KBM-7 (cell line): ENCODE results near the gene NECTIN3.

ENCODE experiments used
- DNase-seq: peaks from one replicate; pipeline ENCODE4 v3.0.0-alpha.2; 2015
- in situ Hi-C: fragments of 300-500 bp; cut with MboI; formaldehyde crosslinking; loops from 2 replicates; pipeline ENCODE4 v1.14.3; 2020; ENCODE audit warnings: low sequenced_read_pairs, low pct_unique_long_range_greater_than_20kb, mixed read lengths

The NECTIN3 gene

DNA sequence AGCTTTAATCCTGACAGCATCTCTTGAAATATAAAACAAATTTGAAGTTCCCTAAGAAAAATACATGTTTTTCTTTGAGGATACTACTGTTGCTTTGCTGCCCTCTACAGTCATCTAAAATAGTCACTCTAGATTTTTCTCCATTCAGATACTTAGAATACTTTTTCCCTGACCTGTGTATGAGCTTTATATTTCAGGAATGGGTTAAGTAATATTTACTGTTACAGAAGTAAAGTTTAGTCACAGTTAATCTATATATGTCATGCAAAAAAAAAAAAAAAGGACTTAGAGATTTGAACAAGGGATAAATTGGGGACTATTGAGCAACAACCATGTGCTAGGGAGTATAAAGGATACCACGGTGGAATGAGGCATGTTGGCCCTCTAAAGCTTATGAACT is 8.8 kb downstream of the NECTIN3 start:
- DNase-seq: peak; percentile 16
- in situ Hi-C loops: no loop called here

DNA sequence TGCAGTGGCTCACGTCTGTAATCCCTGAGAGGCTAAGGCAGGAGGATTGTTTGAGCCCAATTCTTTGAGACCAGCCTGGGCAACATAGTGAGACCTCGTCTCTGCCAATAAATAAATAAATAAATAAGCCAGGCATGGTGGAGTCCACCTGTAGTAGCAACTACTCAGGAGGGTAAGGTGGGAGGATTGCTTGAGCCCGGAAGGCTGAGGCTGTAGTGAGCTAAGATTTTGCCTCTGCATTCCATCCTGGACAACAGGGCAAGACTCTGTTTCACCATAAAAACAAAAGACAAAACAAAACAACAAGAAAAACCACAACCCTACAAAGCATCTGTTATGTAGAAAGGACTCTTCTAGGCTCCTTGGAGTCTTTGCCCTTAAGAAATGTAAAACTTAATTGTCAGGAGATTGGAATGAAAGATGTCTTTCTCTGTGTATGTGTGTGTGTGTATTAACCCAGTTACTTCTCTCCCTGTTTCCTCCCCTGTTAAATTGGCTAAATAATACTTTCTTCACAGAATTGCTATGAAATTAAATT is 9.5 kb downstream of the NECTIN3 start:
- in situ Hi-C loops: no loop called here

DNA sequence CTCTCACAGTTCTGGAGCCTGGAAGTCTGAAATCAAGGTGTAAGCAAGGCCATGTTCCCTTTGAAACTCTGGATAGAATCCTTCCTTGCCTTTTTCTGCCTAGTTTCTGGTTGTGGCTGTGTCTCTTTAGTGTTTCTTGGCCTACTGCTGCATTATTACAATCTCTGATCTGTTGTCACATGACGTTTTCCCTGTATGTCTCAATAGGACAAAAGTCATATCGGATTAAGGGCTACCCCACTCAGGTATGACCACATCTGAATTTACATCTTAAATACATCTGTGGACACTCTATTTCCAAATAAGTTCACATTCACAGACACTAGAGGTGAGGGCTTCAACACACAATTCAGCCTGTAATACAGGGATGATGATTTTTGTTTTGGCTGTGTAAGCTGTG is 13.3 kb downstream of the NECTIN3 start:
- in situ Hi-C loops: no loop called here
- no peak for DNase-seq

More for the DNA sequence above, 9.5 kb downstream of the NECTIN3 start:
- no peak for DNase-seq

DNA sequence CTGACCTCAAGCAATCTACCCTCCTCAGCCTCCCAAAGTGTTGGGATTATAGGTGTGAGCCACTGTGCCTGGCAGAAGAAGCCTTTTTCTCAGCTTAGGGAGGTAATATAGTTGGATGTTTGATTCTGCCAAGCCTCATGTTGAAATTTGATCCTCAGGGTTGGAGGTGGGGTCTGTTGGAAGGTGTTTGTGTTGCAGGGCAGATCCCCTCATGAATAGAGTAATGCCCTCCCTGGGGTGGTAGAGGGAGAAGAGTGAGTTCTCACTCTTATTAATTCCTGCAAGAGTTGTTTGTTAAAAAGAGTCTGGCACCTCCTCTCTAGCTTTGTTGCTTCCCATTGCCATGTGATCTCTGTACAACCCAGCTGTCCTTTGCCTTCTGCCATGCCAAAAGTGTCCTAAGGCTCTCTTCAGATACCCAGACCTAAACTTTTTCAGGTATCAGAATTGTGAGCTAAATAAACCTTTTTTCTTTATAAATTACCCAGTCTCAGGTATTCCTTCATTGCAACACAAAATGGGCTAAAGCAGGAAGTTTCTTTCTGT is 16.4 kb downstream of the NECTIN3 start:
- in situ Hi-C loops: no loop called here
- no peak for DNase-seq

DNA sequence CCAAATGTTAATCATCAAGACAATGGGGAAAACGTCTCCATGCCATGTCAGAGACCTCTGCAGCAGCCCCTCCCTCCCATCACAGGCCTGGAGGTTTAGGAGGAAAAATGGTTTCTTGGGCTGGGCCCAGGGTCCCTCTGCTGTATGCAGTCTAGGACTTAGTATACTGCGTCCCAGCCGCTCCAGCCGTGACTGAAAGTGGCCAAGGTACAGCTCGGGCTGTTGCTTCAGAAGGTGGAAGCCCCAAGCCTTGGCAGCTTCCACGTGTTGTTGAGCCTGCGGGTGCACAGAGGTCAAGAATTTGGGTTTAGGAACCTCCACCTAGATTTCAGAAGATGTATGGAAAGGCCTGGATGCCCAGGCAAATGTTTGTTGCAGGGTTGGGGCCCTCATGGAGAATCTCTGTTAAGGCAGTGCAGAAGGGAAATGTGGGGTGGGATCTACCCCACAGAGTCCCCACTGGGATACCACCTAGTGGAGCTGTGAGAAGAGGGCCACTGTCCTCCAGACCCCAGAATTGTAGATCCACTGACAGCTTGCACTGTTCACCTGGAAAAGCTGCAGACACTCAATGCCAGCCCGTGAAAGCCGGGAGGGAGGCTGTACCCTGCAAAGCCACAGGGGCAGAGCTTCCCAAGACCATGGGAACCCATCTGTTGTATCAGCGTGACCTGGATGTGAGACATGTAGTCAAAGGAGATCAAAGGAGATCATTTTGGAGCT is 25.0 kb downstream of the NECTIN3 start:
- in situ Hi-C loops: no loop called here
- no peak for DNase-seq

DNA sequence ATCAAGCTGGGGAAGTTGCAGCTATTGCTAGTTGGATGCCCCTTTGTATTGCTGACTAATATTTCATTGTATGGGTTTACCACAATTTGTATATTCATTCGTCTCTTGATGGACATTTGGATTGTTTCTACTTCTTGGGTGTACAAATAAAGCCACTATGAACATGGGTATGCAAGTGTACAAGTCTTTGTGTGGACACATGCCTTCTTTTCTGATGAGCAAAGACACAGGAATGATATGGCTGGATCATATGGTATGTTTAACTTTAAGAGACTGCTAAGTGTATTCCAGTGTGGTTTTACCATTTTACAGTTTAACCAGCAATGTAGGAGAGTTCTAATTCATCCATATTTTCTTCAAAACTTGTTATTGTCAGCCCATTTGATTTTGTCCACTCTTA is 32.2 kb downstream of the NECTIN3 start:
- DNase-seq: no peak
- in situ Hi-C loops: no loop called here

DNA sequence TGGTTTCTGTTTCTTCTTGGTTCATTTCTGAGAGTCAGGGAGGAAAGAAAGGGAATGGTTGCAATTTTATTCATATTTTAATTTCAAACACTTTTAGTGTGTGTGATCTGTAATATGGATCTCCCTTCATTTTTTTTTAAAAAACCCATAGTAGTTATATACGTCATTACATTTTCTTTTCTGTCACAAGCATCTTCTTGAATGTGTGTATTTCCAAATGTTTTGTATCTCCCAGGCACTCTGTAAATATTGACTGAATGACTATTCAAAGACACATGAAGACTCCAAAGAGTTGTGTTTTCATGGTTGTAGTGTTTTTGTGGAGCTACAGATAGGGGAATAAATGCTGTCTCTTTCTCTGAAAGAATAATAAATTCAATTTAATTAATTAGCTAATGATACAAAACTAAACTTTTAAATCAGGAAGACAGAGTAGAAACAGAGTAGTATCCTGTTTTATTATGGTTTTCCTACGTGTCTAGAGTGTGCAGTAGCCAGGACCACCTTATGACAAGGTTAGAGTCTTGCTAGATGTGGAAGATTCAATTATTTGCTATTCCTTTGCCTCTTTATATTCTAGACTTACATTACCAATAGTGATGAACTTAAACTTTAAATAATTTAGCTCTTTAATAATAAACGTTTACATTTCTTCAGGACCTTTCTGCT is 35.5 kb downstream of the NECTIN3 start:
- in situ Hi-C loops: no loop called here
- no peak for DNase-seq

DNA sequence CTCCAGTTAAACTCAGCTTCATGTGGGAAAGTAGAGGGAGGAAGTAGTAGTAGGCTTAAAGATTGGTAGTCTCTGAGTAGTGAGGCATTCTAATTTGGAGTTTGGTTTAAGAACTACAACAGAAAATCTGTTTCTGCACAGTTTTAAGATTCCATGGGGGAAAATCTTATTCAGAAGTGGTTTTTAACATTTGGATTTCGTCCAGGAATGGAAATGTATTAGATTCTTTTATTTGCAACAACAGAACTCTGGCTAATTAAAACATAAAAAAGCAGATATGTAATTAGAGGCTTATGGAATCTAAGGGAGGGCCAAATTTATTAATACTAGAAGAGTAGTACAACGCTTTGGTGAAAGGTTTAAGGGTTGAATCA is 36.0 kb downstream of the NECTIN3 start:
- in situ Hi-C loops: no loop called here
- no peak for DNase-seq

DNA sequence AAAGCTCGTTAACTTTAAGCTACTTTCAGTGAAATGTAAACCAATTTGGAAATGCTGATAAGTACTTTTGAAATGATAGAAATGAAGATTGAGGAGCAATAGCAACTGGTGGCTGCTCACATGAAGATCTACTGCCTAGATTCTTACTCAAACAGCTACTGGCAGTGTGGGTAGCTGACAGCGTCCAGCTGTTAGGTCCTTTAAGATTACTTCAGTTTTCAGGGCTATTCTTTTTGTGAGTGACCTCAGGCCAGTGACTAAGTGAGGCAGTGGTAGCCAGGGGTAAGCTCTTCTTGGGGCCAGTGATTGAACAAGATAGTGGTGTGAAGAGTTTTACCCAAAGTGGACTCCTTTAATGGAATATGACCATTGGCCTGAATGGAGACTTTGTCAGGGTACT is 41.3 kb downstream of the NECTIN3 start:
- DNase-seq: no peak
- in situ Hi-C loops: no loop called here

DNA sequence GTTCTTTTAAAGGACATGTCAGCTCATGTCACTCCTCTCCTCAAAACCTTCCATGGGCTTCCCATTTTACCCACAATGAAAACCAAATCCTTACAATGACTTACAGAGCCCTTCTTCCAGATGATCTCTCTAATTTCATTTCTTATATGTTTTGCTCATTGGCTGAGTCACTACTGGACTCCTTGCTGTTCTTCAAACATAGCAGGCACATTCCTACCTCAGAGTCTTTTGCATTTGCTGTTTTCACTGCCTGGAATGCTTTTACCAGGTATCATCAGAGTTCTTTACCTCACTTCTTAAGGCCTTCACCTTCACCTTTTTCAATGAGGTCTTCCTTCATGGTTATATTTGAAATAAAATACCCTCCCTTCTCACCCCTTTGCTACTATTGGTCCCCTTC is 57.3 kb downstream of the NECTIN3 start:
- in situ Hi-C loops: no loop called here

DNA sequence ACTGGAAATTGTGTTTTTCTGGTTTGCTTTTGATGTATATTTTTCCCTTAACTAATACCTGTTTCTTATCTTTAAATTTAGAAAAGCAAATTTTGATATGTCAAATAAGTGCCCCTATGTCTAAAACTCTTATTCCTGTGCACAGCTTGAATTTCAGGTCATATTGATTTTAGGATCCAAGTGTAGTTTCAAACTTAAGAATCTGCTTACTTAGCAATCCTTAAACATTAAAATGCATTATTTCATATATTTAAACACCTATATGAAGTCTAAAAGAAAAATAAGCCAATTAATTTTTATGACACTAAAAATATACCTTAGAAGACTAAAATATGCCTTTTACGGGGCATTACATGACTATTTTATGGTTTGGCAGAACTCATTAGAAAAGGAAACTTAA is 59.2 kb downstream of the NECTIN3 start:
- in situ Hi-C loops: no loop called here
- DNase-seq: no peak

More for the DNA sequence above, 57.3 kb downstream of the NECTIN3 start:
- no peak for DNase-seq

DNA sequence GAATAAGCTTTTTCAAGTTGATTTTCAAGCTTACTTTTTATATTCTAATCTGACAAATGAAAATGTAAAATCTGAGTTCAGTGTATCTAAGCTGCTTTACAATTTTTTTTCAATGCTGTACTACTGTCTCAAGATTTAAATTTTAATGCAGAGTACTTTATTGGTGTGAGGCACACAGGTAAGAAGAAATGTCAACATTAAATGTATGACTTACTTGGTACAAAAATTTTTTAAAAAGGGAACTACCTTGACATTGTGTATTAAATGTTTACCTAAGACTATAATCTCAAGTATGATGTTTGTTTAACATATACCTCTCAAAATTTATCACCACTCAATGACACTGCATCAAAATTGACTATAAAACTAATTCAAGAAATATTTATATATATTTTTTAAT is 62.7 kb downstream of the NECTIN3 start:
- DNase-seq: no peak
- in situ Hi-C loops: no loop called here

DNA sequence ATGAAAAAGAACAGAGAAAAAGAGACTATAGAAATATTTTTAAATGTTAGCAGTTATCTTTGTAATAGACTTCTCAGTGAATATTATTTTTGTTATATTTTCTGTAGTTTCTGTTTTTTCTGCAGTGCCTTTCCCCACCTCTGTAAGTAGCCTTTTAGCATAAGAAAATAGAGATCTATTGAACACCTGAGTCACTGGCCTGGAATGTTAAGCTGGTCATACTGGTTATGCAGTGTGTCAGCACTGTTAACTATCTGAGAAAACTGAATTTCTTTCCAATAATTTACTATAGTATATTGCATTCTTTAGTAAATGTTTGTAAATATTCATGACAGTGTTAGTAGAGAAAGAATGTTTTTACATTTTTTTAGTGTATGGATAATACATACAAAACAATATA is 79.8 kb downstream of the NECTIN3 start:
- no peak for DNase-seq
- in situ Hi-C loops: no loop called here

DNA sequence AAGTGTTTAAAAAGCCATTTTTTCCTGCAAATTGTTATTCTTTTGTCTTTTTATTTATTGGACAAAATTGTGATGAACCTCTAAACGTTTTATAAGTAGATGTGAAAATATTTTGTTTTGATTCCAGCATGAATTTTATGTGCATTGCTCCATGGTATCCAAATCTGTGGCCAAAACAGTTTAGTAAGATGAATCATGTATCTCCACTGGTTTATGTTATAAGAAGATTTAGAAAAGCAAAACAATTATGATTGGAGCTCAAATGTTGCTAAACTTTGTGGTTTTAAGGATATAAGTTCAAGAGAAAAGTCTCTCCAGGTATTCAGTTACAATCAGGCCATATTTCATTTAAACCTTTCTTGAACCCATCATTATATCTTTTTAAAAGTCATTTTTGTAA is 80.9 kb downstream of the NECTIN3 start:
- in situ Hi-C loops: no loop called here
- no peak for DNase-seq

DNA sequence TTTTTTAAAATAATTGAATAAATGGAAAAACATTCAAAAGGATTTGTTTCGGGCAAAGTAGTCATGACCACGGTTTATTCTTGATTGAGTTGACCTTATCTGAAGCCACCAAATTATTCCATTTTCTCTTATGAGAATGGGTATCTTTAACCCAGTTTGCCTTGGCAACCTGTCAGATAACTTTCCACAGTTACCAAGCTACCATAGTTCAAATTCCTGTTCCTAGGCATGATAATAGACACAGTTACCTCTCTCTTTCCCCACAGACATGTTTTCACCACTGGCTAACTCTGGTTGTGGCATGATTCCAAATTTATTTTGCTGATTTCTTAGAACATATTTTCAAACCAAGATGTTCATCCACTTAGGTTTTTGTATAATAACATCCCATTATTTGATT is 84.9 kb downstream of the NECTIN3 start:
- DNase-seq: no peak
- in situ Hi-C loops: no loop called here

DNA sequence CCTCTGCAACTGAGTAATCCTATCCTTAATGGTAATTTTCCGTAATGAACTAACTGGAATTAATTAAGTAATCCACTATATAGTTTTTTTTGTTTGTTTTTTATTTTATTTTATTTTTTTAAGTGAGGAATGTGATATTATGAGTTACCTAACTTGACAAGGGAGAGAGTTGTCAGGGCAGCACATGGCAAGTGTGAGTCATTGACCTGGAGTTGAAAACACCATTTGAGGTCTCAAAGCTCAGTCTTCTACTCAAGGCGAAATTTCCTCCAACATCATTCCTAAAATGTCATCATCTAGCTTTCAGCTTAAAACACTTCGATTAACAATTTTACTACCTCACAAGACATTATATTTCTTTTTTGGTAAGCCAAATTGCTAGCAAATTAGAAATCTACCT is 87.8 kb downstream of the NECTIN3 start:
- no peak for DNase-seq
- in situ Hi-C loops: no loop called here

DNA sequence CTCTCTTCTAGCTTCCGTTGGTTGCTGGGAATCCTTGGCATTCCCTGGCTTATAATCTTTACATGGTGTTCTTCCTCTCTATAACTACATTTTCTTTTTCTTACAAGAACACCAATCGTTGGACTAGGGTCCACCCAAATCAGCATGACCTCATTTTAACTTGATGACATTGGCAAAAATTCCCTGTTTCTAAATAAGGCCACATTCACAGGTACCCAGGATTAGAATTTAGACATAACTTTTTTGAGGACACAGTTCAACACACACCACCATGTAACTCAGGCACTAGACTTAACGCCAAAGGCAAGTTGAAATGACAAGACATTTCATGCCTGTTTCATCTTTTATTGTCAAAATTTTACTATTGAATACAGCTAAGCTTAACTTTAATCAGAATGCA is 93.0 kb downstream of the NECTIN3 start:
- in situ Hi-C loops: no loop called here
- no peak for DNase-seq

DNA sequence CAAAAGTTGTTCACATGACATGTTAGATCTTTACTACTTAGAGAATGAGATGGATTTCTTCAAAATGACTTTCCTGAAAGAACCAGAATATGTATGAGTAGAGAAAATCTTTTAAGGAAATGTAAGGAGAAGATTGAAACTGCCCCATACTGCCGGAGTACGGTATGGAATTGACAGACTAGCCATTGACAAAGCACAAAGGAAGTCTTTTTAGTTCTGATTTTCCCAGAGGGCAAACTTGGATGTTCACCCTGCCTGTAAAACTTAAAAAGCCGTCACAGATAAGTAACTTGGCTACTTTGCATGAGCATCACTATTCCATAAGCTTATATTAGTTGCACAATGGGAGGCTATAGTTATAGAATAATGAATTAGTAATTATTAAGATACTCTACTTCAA is 93.8 kb downstream of the NECTIN3 start:
- DNase-seq: no peak
- in situ Hi-C loops: no loop called here

DNA sequence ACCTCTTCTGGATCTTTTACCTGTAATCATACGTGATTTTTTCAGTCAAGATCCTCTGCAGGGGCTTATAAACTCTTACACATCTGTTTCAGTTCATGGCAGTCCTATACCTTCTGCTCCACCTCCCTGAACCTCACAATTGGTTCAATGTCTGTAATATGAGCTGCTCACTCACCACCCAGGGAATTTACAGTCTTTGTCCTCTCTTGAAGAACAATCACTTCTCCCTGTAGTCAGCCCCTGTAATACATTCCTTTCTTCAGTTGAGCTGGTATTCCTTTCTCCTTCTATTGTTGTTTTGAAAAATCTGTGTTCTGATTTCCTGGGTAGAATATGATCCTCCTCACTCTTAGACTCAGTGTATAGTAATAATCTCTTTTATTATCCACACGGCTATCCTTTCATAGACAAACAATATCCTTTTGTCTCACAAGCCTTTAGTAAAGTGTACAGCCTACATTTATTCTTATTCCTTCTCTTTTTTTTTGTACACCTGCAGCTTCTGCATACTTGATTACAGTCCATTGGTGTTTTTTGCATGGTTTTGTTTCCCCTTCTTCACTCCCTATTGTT is 101.8 kb downstream of the NECTIN3 start:
- in situ Hi-C loops: no loop called here
- no peak for DNase-seq

DNA sequence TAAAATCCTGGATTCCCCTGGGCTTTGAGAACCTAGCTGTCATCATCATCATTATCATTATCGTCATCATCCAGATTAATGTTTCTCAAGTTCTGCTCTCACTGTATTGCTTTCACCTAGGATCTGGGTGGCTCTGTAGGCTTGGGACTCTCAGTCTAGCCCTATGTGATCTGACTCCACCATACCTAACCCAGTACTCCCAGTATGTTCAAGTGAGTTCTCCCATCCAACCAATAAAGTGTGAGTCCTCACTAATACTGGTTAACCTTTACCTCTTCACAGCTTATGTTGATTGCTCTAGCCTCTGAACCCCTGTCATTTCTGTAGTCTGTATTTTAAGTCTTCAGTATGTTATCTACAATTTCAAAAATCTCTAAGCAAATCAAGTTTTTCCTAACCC is 102.3 kb downstream of the NECTIN3 start:
- in situ Hi-C loops: no loop called here
- no peak for DNase-seq
